GM23338 (cell line): Measurements from ENCODE around the gene RFX4. TPM values are rescaled to one million over a fixed set of nuclear protein-coding genes. Genes with fewer than 3 reads are reported as not detected.

Source experiments
- ATAC-seq: fragments of 200-7000 bp; cut with Tn5 transposase; 3 replicates; pipeline ENCODE4 v1.9.1; 2020
- DNase-seq: peaks from one replicate; pipeline ENCODE4 v3.0.0-alpha.2; 2015; ENCODE audit warnings: low spot score
- H2AFZ ChIP-seq: fragments of 200-600 bp; sonication (generic); 2 replicates; pipeline ENCODE4 v1.8.0; 2016; ENCODE audit warnings: antibody characterized with exemption, mild to moderate bottlenecking, moderate library complexity
- H3F3A ChIP-seq: fragments of 200-600 bp; sonication (generic); replicated peaks from 2 replicates; pipeline ENCODE4 v1.8.0; 2017; ENCODE audit warnings: antibody characterized with exemption, mixed run types, low read depth
- H3K27ac ChIP-seq: fragments of 200-600 bp; sonication (generic); 2 replicates; pipeline ENCODE4 v1.6.1; 2016; ENCODE audit warnings: low read depth
- H3K27me3 ChIP-seq: fragments of 200-600 bp; sonication (generic); 2 replicates; pipeline ENCODE4 v1.8.0; 2016; ENCODE audit warnings: mild to moderate bottlenecking, mixed run types, moderate library complexity; ENCODE audit not compliant: insufficient read depth
- H3K36me3 ChIP-seq: fragments of 200-600 bp; sonication (generic); 2 replicates; pipeline ENCODE4 v1.8.0; 2016; ENCODE audit warnings: mild to moderate bottlenecking; ENCODE audit not compliant: insufficient read depth
- H3K4me1 ChIP-seq: fragments of 200-600 bp; sonication (generic); 2 replicates; pipeline ENCODE4 v1.8.0; 2016; ENCODE audit warnings: mild to moderate bottlenecking, moderate library complexity; ENCODE audit not compliant: insufficient read depth
- H3K4me2 ChIP-seq: fragments of 200-600 bp; sonication (generic); 2 replicates; pipeline ENCODE4 v1.7.1; 2017; ENCODE audit warnings: mixed run types
- H3K4me3 ChIP-seq: fragments of 200-600 bp; sonication (generic); 2 replicates; pipeline ENCODE4 v1.6.1; 2016; ENCODE audit warnings: mixed run types
- H3K79me2 ChIP-seq: fragments of 200-600 bp; sonication (generic); replicated peaks from 2 replicates; pipeline ENCODE4 v1.8.0; 2017; ENCODE audit warnings: mild to moderate bottlenecking; ENCODE audit not compliant: insufficient read depth
- H3K9me2 ChIP-seq: fragments of 200-600 bp; sonication (generic); 2 replicates; pipeline ENCODE4 v1.8.0; 2017; ENCODE audit not compliant: insufficient read depth
- H4K20me1 ChIP-seq: fragments of 200-600 bp; sonication (generic); replicated peaks from 2 replicates; pipeline ENCODE4 v1.8.0; 2017; ENCODE audit warnings: mild to moderate bottlenecking; ENCODE audit not compliant: insufficient read depth
- H3K27ac Mint-ChIP-seq: 2 replicates; pipeline ENCODE4 v1.8.0; 2020; ENCODE audit warnings: inconsistent platforms, mild to moderate bottlenecking, moderate library complexity, mixed read lengths
- H3K27me3 Mint-ChIP-seq: 3 replicates; pipeline ENCODE4 v1.8.0; 2022; ENCODE audit warnings: low read depth, mild to moderate bottlenecking, moderate library complexity, mixed read lengths, inconsistent platforms; ENCODE audit not compliant: insufficient read depth, poor library complexity
- H3K36me3 Mint-ChIP-seq: 3 replicates; pipeline ENCODE4 v1.8.0; 2021; ENCODE audit warnings: low read depth, mild to moderate bottlenecking, inconsistent platforms, moderate library complexity, mixed read lengths
- H3K4me1 Mint-ChIP-seq: 3 replicates; pipeline ENCODE4 v1.8.0; 2020; ENCODE audit warnings: mild to moderate bottlenecking, inconsistent platforms, mixed read lengths
- H3K4me3 Mint-ChIP-seq: 3 replicates; pipeline ENCODE4 v1.8.0; 2021; ENCODE audit warnings: moderate library complexity, mild to moderate bottlenecking, inconsistent platforms, mixed read lengths
- H3K9me3 Mint-ChIP-seq: 3 replicates; pipeline ENCODE4 v1.8.0; 2020; ENCODE audit warnings: moderate library complexity, mild to moderate bottlenecking, inconsistent platforms, mixed read lengths
- EZH2 ChIP-seq: fragments of 200-600 bp; sonication (generic); IDR thresholded peaks from one replicate; pipeline ENCODE4 v1.8.0; 2017; ENCODE audit warnings: antibody characterized with exemption, mild to moderate bottlenecking, low read depth; ENCODE audit not compliant: unreplicated experiment
- EZH2phosphoT487 ChIP-seq: fragments of 200-600 bp; sonication (generic); IDR thresholded peaks from one replicate; pipeline ENCODE4 v1.8.1; 2018; ENCODE audit warnings: antibody characterized with exemption; ENCODE audit not compliant: unreplicated experiment
- NANOG ChIP-seq: IDR thresholded peaks from 2 replicates; pipeline ENCODE4 v1.6.1; 2016; ENCODE audit warnings: antibody characterized with exemption, borderline replicate concordance
- POLR2AphosphoS5 ChIP-seq: IDR thresholded peaks from 2 replicates; pipeline ENCODE4 v1.6.1; 2016; ENCODE audit warnings: antibody characterized with exemption, low read depth
- STAT1 ChIP-seq: IDR thresholded peaks from one replicate; pipeline ENCODE4 v1.6.1; 2016; ENCODE audit warnings: antibody characterized with exemption; ENCODE audit not compliant: unreplicated experiment
- ZNF114 ChIP-seq: fragments of 250-450 bp; sonication (Bioruptor Pico); IDR thresholded peaks from 2 replicates; pipeline ENCODE4 v1.5.0; 2020; ENCODE audit warnings: mild to moderate bottlenecking, moderate library complexity
- polyA plus RNA-seq: library from polyadenylated mRNA; unstranded; fragments of >200 nt; fragmentation: Nextera tagmentation; extraction: Ambion mirVana; gene quantifications from 2 replicates; pipeline ENCODE4 v1.2.1, GENCODE V29; 2016
- total RNA-seq: library from RNA; depleted of rRNA; stranded (reverse); fragments of >200 nt; shearing (Covaris generic); gene quantifications from 2 replicates; pipeline ENCODE4 v1.2.3, GENCODE V29; 2014
- TF ChIP-seq, protein P1 (sequence below): IDR thresholded peaks from one replicate; pipeline ENCODE4 v1.6.1; 2018; ENCODE audit warnings: antibody characterized with exemption; ENCODE audit not compliant: unreplicated experiment
- TF ChIP-seq, protein P2 (sequence below): IDR thresholded peaks from 2 replicates; pipeline ENCODE4 v1.6.1; 2016; ENCODE audit warnings: antibody characterized with exemption
- TF ChIP-seq, protein P3 (sequence below): fragments of 250-450 bp; sonication (Bioruptor Pico); IDR thresholded peaks from 2 replicates; pipeline ENCODE4 v1.5.0; 2020; ENCODE audit warnings: mild to moderate bottlenecking, moderate library complexity
- TF ChIP-seq, protein P4 (sequence below), 2 experiments: fragments of 200-600 bp in 1 of 2; sonication (generic) in 1 of 2; conservative IDR thresholded peaks; 2 replicates each; pipeline versions ENCODE4 v1.5.1 to v1.6.1; 2016 to 2017; ENCODE audit warnings: antibody characterized with exemption in 2 of 2, low read depth in 2 of 2, mild to moderate bottlenecking in 2 of 2, moderate library complexity in 1 of 2

Gene RFX4
- total and polyA plus RNA-seq, 2 experiments from 2014 or later: 0.23 TPM; not detected in 1

DNA sequence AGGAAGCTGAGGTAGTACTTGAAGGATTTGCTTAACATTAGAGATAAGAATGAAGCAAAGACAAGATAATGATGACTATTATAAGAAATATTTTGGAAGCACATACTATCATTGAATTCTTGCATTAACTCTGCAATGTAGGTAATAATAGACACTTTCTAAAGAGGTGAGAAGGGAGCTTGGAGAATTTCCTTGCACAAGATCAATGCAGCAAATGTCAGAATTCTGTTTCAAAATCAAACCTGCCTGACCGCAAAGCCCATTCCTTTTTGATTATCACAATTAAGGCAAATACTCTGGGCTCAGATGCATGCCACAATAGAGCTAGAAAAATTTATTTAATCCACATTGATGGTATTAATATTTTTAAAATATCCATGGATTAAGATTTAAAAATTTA is 141.3 kb downstream of the RFX4 start:
- no peaks in the 10 kb centered on the region for H3K27me3 Mint-ChIP-seq
- H2AFZ ChIP-seq: no peak overlapping the region
- H3F3A ChIP-seq: no peaks in the 10 kb centered on the region
- no peaks in the 10 kb centered on the region for H3K9me2 ChIP-seq
- no peak overlapping the region for H3K4me2 ChIP-seq
- TF ChIP-seq, protein P1, sequence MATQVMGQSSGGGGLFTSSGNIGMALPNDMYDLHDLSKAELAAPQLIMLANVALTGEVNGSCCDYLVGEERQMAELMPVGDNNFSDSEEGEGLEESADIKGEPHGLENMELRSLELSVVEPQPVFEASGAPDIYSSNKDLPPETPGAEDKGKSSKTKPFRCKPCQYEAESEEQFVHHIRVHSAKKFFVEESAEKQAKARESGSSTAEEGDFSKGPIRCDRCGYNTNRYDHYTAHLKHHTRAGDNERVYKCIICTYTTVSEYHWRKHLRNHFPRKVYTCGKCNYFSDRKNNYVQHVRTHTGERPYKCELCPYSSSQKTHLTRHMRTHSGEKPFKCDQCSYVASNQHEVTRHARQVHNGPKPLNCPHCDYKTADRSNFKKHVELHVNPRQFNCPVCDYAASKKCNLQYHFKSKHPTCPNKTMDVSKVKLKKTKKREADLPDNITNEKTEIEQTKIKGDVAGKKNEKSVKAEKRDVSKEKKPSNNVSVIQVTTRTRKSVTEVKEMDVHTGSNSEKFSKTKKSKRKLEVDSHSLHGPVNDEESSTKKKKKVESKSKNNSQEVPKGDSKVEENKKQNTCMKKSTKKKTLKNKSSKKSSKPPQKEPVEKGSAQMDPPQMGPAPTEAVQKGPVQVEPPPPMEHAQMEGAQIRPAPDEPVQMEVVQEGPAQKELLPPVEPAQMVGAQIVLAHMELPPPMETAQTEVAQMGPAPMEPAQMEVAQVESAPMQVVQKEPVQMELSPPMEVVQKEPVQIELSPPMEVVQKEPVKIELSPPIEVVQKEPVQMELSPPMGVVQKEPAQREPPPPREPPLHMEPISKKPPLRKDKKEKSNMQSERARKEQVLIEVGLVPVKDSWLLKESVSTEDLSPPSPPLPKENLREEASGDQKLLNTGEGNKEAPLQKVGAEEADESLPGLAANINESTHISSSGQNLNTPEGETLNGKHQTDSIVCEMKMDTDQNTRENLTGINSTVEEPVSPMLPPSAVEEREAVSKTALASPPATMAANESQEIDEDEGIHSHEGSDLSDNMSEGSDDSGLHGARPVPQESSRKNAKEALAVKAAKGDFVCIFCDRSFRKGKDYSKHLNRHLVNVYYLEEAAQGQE: no peak
- TF ChIP-seq, protein P2, sequence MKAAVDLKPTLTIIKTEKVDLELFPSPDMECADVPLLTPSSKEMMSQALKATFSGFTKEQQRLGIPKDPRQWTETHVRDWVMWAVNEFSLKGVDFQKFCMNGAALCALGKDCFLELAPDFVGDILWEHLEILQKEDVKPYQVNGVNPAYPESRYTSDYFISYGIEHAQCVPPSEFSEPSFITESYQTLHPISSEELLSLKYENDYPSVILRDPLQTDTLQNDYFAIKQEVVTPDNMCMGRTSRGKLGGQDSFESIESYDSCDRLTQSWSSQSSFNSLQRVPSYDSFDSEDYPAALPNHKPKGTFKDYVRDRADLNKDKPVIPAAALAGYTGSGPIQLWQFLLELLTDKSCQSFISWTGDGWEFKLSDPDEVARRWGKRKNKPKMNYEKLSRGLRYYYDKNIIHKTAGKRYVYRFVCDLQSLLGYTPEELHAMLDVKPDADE: no peak
- TF ChIP-seq EZH2phosphoT487: no peak
- no peak for TF ChIP-seq EZH2
- no peak for TF ChIP-seq ZNF114 (CRISPR knock-in tag)
- TF ChIP-seq POLR2AphosphoS5: no peak
- TF ChIP-seq, protein P3, sequence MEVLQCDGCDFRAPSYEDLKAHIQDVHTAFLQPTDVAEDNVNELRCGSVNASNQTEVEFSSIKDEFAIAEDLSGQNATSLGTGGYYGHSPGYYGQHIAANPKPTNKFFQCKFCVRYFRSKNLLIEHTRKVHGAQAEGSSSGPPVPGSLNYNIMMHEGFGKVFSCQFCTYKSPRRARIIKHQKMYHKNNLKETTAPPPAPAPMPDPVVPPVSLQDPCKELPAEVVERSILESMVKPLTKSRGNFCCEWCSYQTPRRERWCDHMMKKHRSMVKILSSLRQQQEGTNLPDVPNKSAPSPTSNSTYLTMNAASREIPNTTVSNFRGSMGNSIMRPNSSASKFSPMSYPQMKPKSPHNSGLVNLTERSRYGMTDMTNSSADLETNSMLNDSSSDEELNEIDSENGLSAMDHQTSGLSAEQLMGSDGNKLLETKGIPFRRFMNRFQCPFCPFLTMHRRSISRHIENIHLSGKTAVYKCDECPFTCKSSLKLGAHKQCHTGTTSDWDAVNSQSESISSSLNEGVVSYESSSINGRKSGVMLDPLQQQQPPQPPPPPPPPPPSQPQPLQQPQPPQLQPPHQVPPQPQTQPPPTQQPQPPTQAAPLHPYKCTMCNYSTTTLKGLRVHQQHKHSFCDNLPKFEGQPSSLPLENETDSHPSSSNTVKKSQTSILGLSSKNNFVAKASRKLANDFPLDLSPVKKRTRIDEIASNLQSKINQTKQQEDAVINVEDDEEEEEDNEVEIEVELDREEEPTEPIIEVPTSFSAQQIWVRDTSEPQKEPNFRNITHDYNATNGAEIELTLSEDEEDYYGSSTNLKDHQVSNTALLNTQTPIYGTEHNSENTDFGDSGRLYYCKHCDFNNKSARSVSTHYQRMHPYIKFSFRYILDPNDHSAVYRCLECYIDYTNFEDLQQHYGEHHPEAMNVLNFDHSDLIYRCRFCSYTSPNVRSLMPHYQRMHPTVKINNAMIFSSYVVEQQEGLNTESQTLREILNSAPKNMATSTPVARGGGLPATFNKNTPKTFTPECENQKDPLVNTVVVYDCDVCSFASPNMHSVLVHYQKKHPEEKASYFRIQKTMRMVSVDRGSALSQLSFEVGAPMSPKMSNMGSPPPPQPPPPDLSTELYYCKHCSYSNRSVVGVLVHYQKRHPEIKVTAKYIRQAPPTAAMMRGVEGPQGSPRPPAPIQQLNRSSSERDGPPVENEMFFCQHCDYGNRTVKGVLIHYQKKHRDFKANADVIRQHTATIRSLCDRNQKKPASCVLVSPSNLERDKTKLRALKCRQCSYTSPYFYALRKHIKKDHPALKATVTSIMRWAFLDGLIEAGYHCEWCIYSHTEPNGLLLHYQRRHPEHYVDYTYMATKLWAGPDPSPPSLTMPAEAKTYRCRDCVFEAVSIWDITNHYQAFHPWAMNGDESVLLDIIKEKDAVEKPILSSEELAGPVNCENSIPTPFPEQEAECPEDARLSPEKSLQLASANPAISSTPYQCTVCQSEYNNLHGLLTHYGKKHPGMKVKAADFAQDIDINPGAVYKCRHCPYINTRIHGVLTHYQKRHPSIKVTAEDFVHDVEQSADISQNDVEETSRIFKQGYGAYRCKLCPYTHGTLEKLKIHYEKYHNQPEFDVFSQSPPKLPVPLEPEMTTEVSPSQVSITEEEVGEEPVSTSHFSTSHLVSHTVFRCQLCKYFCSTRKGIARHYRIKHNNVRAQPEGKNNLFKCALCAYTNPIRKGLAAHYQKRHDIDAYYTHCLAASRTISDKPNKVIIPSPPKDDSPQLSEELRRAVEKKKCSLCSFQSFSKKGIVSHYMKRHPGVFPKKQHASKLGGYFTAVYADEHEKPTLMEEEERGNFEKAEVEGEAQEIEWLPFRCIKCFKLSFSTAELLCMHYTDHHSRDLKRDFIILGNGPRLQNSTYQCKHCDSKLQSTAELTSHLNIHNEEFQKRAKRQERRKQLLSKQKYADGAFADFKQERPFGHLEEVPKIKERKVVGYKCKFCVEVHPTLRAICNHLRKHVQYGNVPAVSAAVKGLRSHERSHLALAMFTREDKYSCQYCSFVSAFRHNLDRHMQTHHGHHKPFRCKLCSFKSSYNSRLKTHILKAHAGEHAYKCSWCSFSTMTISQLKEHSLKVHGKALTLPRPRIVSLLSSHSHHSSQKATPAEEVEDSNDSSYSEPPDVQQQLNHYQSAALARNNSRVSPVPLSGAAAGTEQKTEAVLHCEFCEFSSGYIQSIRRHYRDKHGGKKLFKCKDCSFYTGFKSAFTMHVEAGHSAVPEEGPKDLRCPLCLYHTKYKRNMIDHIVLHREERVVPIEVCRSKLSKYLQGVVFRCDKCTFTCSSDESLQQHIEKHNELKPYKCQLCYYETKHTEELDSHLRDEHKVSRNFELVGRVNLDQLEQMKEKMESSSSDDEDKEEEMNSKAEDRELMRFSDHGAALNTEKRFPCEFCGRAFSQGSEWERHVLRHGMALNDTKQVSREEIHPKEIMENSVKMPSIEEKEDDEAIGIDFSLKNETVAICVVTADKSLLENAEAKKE (CRISPR knock-in tag): no peak
- TF ChIP-seq NANOG: no peak
- TF ChIP-seq, protein P4, sequence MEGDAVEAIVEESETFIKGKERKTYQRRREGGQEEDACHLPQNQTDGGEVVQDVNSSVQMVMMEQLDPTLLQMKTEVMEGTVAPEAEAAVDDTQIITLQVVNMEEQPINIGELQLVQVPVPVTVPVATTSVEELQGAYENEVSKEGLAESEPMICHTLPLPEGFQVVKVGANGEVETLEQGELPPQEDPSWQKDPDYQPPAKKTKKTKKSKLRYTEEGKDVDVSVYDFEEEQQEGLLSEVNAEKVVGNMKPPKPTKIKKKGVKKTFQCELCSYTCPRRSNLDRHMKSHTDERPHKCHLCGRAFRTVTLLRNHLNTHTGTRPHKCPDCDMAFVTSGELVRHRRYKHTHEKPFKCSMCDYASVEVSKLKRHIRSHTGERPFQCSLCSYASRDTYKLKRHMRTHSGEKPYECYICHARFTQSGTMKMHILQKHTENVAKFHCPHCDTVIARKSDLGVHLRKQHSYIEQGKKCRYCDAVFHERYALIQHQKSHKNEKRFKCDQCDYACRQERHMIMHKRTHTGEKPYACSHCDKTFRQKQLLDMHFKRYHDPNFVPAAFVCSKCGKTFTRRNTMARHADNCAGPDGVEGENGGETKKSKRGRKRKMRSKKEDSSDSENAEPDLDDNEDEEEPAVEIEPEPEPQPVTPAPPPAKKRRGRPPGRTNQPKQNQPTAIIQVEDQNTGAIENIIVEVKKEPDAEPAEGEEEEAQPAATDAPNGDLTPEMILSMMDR (conservative IDR thresholded peaks at IDR 0.05; ENCODE audit: low read depth in 2 of 2): no peak
- TF ChIP-seq STAT1: no peak
- no peaks in the 10 kb centered on the region for H3K79me2 ChIP-seq
- peaks cover 19% of the 10 kb centered on the region for H3K4me1 Mint-ChIP-seq
- no peaks in the 10 kb centered on the region for H4K20me1 ChIP-seq
- no peak overlapping the region for H3K4me3 ChIP-seq
- no peaks in the 10 kb centered on the region for H3K36me3 ChIP-seq
- H3K27ac ChIP-seq: no peak overlapping the region
- no peaks in the 10 kb centered on the region for H3K36me3 Mint-ChIP-seq
- H3K27me3 ChIP-seq: no peaks in the 10 kb centered on the region
- no peak for DNase-seq
- no peaks in the 10 kb centered on the region for H3K9me3 Mint-ChIP-seq
- no peak overlapping the region for H3K4me3 Mint-ChIP-seq
- no peak overlapping the region for H3K27ac Mint-ChIP-seq
- H3K4me1 ChIP-seq: no peaks in the 10 kb centered on the region
- ATAC-seq: no peak
